B cell (primary cell): ENCODE results near the gene SLC22A6.

Experiments used
- EZH2 ChIP-seq: IDR thresholded peaks from 2 replicates; pipeline ENCODE4 v1.6.1; 2012; ENCODE audit warnings: borderline replicate concordance, low read depth, mild to moderate bottlenecking, moderate library complexity, low read length; ENCODE audit not compliant: insufficient read depth, poor library complexity, severe bottlenecking
- TF ChIP-seq, protein P1 (sequence below): fragments of 200-600 bp; IDR thresholded peaks from one replicate; pipeline ENCODE4 v1.8.0; 2022; ENCODE audit warnings: antibody characterized with exemption, mild to moderate bottlenecking

- TF ChIP-seq, protein P1, sequence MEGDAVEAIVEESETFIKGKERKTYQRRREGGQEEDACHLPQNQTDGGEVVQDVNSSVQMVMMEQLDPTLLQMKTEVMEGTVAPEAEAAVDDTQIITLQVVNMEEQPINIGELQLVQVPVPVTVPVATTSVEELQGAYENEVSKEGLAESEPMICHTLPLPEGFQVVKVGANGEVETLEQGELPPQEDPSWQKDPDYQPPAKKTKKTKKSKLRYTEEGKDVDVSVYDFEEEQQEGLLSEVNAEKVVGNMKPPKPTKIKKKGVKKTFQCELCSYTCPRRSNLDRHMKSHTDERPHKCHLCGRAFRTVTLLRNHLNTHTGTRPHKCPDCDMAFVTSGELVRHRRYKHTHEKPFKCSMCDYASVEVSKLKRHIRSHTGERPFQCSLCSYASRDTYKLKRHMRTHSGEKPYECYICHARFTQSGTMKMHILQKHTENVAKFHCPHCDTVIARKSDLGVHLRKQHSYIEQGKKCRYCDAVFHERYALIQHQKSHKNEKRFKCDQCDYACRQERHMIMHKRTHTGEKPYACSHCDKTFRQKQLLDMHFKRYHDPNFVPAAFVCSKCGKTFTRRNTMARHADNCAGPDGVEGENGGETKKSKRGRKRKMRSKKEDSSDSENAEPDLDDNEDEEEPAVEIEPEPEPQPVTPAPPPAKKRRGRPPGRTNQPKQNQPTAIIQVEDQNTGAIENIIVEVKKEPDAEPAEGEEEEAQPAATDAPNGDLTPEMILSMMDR, result no peak
- no peak for TF ChIP-seq EZH2
Measured at GRCh38 chr11:62999156-62999555, 14.4 kb upstream of the SLC22A6 start.
